Jurkat, Clone E6-1 (cell line): ENCODE results near the gene CDK8.
"Not testable (repeated sequence)": the region's sequence is repeated elsewhere in the genome, so short reads cannot be mapped to it uniquely, and the experiment has no call there.

ENCODE experiments used
- DNase-seq: peaks from one replicate; pipeline ENCODE4 v3.0.0-alpha.2; 2011; ENCODE audit warnings: low read depth, low spot score
- H3K4me3 ChIP-seq: 2 replicates; pipeline ENCODE4 v1.5.1; 2011; ENCODE audit warnings: mild to moderate bottlenecking, low read length, control low read depth, moderate library complexity

Gene CDK8

GRCh38 chr13:26308250-26308649, 54.3 kb downstream of the CDK8 start:
- H3K4me3 ChIP-seq, result no peak overlapping the region
- DNase-seq, result no peak

- H3K4me3 ChIP-seq, result no peak overlapping the region
- no peak for DNase-seq
Observed at GRCh38 chr13:26308836-26309235, 54.9 kb downstream of the CDK8 start.

- no peak overlapping the region for H3K4me3 ChIP-seq
- DNase-seq, result no peak
Observed at GRCh38 chr13:26310003-26310402, 56.1 kb downstream of the CDK8 start.

- DNase-seq, result no peak
- H3K4me3 ChIP-seq, result no peak overlapping the region
Observed at GRCh38 chr13:26310470-26310869, 56.5 kb downstream of the CDK8 start.

DNA sequence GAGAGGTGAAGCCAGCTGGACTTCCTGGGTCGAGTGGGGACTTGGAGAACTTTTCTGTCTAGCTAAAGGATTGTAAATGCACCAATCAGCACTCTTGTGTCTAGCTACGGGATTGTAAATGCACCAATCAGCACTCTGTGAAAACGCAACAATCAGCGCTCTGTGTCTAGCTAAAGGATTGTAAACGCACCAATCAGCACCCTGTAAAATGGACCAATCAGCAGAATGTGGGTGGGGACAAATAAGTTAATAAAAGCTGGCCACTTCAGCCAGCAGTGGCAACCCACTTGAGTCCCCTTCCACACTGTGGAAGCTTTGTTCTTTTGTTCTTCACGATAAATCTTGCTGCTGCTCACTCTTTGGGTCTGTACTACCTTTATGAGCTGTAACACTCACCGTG, 58.1 kb downstream of the CDK8 start:
- not testable (repeated sequence) for DNase-seq, H3K4me3 ChIP-seq

DNA sequence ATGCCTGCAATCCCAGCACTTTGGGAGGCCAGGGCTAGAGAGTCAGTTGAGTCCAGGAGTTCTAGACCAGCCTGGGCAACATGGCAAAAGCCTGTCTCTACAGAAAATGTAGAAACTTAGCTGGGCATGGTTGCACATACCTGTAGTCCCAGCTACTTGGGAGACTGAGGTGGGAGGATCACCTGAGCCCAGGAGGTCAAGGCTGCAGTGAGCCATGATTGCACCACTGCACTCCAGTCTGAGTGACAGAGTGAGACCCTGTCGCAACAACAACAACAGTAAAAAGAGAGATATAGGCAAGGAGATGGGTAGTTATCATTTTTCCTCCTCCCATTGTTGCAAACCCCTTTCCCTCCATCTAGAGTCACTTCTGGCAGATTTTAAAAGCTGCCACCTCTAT, 62.2 kb downstream of the CDK8 start:
- H3K4me3 ChIP-seq, DNase-seq: not testable (repeated sequence)

DNA sequence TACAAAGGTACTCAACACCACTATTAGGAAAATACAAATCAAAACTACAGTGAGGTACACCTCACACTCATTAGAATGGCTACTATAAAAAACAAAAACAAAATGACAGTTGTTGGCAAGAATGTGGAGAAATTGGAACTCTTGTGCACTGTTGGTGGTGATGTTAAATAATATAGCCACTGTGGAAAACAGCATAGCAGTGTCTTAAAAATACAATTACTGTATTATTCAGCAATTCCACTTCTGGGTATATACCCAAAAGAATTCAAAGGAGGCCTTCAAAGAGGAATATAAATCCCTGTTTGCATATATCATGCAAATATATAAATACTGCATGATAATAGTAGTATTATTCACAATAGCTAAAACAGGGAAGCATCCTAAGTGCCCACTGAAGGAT, 66.8 kb downstream of the CDK8 start:
- no peak for DNase-seq
- no peak overlapping the region for H3K4me3 ChIP-seq

GRCh38 chr13:26323127-26323526, 69.2 kb downstream of the CDK8 start:
- H3K4me3 ChIP-seq, result no peak overlapping the region

GRCh38 chr13:26323764-26324163, 69.8 kb downstream of the CDK8 start:
- DNase-seq, result no peak
- H3K4me3 ChIP-seq, result no peak overlapping the region

More at GRCh38 chr13:26323127-26323526, 69.2 kb downstream of the CDK8 start:
- no peak for DNase-seq

GRCh38 chr13:26324294-26324693, 70.4 kb downstream of the CDK8 start:
- DNase-seq, result no peak
- H3K4me3 ChIP-seq, result no peak overlapping the region

DNA sequence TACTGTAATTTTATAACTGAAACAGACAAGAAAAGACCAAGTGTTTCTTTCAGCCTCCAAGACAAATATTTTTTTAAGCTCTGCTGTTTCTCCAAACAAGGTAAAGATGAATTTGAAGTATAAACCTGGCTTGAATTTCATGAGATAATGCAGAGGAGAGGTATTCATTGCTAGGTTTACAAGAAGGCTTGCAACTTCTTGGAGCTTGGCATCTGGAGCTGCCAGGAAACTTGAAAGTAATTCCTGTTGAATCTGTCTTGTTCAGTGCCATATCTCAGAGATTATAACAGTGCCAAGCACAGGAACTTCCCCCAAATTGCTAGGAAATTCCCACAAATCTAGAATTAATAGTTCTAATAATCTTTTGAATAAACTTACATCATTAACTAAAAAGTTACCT, 70.9 kb downstream of the CDK8 start:
- no peak overlapping the region for H3K4me3 ChIP-seq
- no peak for DNase-seq

- no peak for DNase-seq
- no peak overlapping the region for H3K4me3 ChIP-seq
Observed at GRCh38 chr13:26325876-26326275, 71.9 kb downstream of the CDK8 start.

DNA sequence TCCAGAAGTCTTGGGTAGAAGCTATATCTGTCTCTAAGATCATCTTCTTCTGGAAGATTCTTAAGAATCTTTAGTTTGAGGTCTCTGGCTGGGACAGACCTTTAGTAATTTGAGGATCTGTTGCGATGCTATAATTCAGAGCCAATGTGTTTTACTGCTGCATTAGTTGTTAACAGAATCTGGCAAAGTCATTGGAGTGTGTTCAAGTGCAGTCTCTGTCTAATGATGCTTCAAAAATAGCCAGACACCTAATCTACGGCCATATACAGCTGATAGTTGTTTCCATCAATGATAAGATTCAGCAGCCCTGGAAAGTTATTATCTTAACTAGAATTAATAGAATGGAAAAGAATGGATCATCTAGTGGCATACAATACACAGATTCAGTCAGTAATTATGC, 72.6 kb downstream of the CDK8 start:
- no peak for DNase-seq
- H3K4me3 ChIP-seq, result no peak overlapping the region

GRCh38 chr13:26327940-26328725, 74.2 kb downstream of the CDK8 start:
- DNase-seq, result peak; percentile 9
- no peak overlapping the region for H3K4me3 ChIP-seq

- DNase-seq, result no peak
- H3K4me3 ChIP-seq, result no peak overlapping the region
Observed at GRCh38 chr13:26335158-26335557, 81.2 kb downstream of the CDK8 start.

GRCh38 chr13:26340807-26341206, 86.9 kb downstream of the CDK8 start:
- DNase-seq, result no peak
- H3K4me3 ChIP-seq, result no peak overlapping the region

DNA sequence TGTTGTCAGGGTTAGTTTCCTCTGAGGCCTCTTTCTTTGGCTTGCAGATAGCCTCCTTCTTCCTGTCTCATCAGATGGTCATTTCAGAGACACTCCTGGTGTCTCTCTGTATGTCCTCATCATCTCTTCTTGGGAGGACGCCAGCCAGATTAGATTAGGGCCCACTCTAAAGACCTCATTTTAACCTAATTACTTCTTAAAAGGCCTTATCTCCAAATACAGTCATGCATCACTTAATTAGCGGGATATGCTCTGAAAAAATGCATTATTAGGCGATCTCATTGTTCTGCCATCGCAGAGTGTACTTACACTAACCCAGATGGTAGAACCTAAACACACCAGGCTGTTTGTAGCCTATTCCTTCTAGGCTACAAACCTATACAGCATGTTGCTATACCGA, 89.0 kb downstream of the CDK8 start:
- H3K4me3 ChIP-seq, result no peak overlapping the region
- DNase-seq, result no peak

GRCh38 chr13:26343816-26344215, 89.9 kb downstream of the CDK8 start:
- H3K4me3 ChIP-seq, result no peak overlapping the region
- DNase-seq, result no peak

- no peak overlapping the region for H3K4me3 ChIP-seq
- DNase-seq, result no peak
Observed at GRCh38 chr13:26344980-26345379, 91.1 kb downstream of the CDK8 start.

GRCh38 chr13:26348966-26349365, 95.0 kb downstream of the CDK8 start:
- DNase-seq, result no peak
- no peak overlapping the region for H3K4me3 ChIP-seq

- H3K4me3 ChIP-seq, result no peak overlapping the region
- DNase-seq, result no peak
Observed at GRCh38 chr13:26362261-26362660, 108.3 kb downstream of the CDK8 start.
